Medulla oblongata (tissue), 1 donor: ENCODE data around the gene CRISPLD2.

Source experiments
- DNase-seq: peaks from one replicate; pipeline ENCODE4 v3.0.0-alpha.2; 2015; ENCODE audit errors: extremely low spot score

Gene CRISPLD2

DNA sequence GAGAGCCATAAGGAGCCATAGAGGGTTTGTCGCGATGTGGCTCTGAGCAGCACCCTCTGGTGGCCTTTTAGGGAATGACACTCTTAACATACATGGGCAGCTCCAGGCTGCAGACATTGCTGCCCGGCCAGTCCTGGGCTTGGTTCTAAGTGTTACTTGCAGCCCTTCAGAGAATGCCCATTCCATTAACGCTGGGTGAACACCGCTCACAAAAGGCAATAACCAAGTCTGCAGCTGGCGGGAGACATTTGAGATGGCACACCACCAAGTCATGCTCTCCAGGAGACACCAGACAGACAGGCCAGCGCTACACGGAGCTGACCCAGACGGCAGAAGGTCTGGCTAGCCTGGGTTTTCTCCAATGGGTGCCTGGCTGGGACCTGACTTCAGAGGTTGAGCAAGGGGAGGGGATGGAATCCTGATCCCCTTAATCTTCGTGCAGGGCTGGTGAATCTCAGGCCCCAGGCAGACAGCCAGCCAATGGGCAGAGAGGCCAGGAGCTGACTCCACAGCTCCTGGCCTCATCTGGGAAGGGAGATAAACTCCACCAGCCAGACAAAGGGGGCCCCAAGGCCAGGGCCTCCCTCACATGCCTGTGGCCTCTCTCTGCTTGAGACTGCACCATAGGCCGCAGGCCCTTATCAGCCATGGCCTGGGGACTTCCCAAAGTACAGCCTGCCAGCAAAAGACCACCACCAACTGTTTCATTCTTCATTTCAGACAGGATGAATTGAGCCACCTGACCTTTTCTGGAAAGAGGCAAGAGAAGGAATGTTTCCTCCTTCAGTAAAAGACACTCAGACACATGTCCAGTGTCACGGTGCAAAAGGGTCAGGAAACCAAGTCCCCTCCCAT lies 132.8 kb downstream of the CRISPLD2 start:
- DNase-seq: peak; percentile 90

- no peak for DNase-seq
Observed at GRCh38 chr16:84953190-84953746, 133.5 kb downstream of the CRISPLD2 start.

GRCh38 chr16:84955427-84955826 lies 135.6 kb downstream of the CRISPLD2 start:
- DNase-seq: no peak

- no peak for DNase-seq
Observed at GRCh38 chr16:84957192-84957591, 137.4 kb downstream of the CRISPLD2 start.

- no peak for DNase-seq
Observed at GRCh38 chr16:84957792-84958191, 138.0 kb downstream of the CRISPLD2 start.
